SK-N-SH treated with all-trans-retinoic acid at 6 μM for 48 hours (cell line): ENCODE measurements around the gene SFR1.

ENCODE experiments used
- ARNTL ChIP-seq: fragments of 450-650 bp; formaldehyde crosslinking; IDR thresholded peaks from 2 replicates; pipeline ENCODE4 v1.5.0; 2020; ENCODE audit warnings: low read depth, mild to moderate bottlenecking, moderate library complexity, borderline replicate concordance
- ESRRG ChIP-seq: fragments of 250-450 bp; sonication (Bioruptor Pico); IDR thresholded peaks from 2 replicates; pipeline ENCODE4 v1.6.1; 2021; ENCODE audit warnings: mild to moderate bottlenecking
- GLIS3 ChIP-seq: fragments of 250-450 bp; sonication (Bioruptor Pico); IDR thresholded peaks from 2 replicates; pipeline ENCODE4 v1.5.0; 2020; ENCODE audit warnings: mild to moderate bottlenecking, moderate library complexity
- RARB ChIP-seq: fragments of 250-450 bp; sonication (Bioruptor Pico); IDR thresholded peaks from 2 replicates; pipeline ENCODE4 v1.8.0; 2021; ENCODE audit warnings: mild to moderate bottlenecking, moderate library complexity
- TCF4 ChIP-seq: fragments of 250-450 bp; sonication (Bioruptor Pico); IDR thresholded peaks from 2 replicates; pipeline ENCODE4 v1.8.0; 2021; ENCODE audit warnings: mild to moderate bottlenecking, moderate library complexity, borderline replicate concordance
- ZFP3 ChIP-seq: fragments of 250-450 bp; sonication (Bioruptor Pico); IDR thresholded peaks from 2 replicates; pipeline ENCODE4 v1.5.0; 2020; ENCODE audit warnings: mild to moderate bottlenecking, moderate library complexity
- ZFP30 ChIP-seq: fragments of 450-650 bp; formaldehyde crosslinking; IDR thresholded peaks from 2 replicates; pipeline ENCODE4 v1.5.0; 2022; ENCODE audit warnings: mild to moderate bottlenecking, moderate library complexity
- ZNF565 ChIP-seq: fragments of 450-650 bp; formaldehyde crosslinking; conservative IDR thresholded peaks from 2 replicates; pipeline ENCODE4 v1.5.0; 2020; ENCODE audit warnings: low read depth, mild to moderate bottlenecking, moderate library complexity
- ZNF70 ChIP-seq: fragments of 450-650 bp; formaldehyde crosslinking; IDR thresholded peaks from 2 replicates; pipeline ENCODE4 v1.5.0; 2020; ENCODE audit warnings: mild to moderate bottlenecking, moderate library complexity
- TF ChIP-seq, protein P1 (sequence below): fragments of 250-450 bp; sonication (Bioruptor Pico); IDR thresholded peaks from 2 replicates; pipeline ENCODE4 v1.5.1; 2020; ENCODE audit warnings: low read depth, mild to moderate bottlenecking, moderate library complexity
- TF ChIP-seq, protein P2 (sequence below): fragments of 250-450 bp; sonication (Bioruptor Pico); IDR thresholded peaks from 2 replicates; pipeline ENCODE4 v1.5.0; 2020; ENCODE audit warnings: mild to moderate bottlenecking, moderate library complexity
- TF ChIP-seq, protein P3 (sequence below): fragments of 250-450 bp; sonication (Bioruptor Pico); IDR thresholded peaks from 2 replicates; pipeline ENCODE4 v1.8.0; 2020; ENCODE audit warnings: mild to moderate bottlenecking, moderate library complexity, borderline replicate concordance
- TF ChIP-seq, protein P4 (sequence below): fragments of 250-450 bp; sonication (Bioruptor Pico); IDR thresholded peaks from 2 replicates; pipeline ENCODE4 v1.8.0; 2021; ENCODE audit warnings: low read depth, mild to moderate bottlenecking, moderate library complexity, borderline replicate concordance

DNA sequence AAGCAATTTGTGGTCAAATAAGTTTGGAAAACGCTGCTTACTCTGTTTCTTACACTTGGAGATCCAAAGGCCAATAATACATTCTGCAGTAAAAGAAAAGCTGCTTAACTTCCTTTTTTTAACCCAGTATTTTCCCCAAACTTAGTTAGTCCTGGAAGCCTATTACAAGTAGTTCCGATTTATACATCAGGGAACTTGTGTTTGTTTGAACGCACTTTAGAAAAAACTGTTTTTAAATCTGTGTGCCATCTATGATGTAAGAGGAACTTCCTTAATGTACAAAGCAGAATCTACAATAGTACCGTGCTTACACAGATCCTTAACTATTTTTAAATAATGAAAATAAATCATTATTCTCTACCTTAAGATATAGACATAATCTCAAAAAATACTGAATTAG, 23.0 kb downstream of the SFR1 start:
- TF ChIP-seq, protein P1, sequence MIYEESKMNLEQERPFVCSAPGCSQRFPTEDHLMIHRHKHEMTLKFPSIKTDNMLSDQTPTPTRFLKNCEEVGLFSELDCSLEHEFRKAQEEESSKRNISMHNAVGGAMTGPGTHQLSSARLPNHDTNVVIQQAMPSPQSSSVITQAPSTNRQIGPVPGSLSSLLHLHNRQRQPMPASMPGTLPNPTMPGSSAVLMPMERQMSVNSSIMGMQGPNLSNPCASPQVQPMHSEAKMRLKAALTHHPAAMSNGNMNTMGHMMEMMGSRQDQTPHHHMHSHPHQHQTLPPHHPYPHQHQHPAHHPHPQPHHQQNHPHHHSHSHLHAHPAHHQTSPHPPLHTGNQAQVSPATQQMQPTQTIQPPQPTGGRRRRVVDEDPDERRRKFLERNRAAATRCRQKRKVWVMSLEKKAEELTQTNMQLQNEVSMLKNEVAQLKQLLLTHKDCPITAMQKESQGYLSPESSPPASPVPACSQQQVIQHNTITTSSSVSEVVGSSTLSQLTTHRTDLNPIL (CRISPR knock-in tag) = no peak
- TF ChIP-seq ZFP30 (CRISPR knock-in tag) (no peak), ZFP3 (CRISPR knock-in tag) (no peak), GLIS3 (CRISPR knock-in tag) (no peak), ZNF70 (CRISPR knock-in tag) (no peak), ARNTL (CRISPR knock-in tag) (no peak), ZNF565 (CRISPR knock-in tag) (no peak), RARB (no peak), TCF4 (CRISPR knock-in tag) (no peak), ESRRG (CRISPR knock-in tag) (no peak)
- TF ChIP-seq, protein P2, sequence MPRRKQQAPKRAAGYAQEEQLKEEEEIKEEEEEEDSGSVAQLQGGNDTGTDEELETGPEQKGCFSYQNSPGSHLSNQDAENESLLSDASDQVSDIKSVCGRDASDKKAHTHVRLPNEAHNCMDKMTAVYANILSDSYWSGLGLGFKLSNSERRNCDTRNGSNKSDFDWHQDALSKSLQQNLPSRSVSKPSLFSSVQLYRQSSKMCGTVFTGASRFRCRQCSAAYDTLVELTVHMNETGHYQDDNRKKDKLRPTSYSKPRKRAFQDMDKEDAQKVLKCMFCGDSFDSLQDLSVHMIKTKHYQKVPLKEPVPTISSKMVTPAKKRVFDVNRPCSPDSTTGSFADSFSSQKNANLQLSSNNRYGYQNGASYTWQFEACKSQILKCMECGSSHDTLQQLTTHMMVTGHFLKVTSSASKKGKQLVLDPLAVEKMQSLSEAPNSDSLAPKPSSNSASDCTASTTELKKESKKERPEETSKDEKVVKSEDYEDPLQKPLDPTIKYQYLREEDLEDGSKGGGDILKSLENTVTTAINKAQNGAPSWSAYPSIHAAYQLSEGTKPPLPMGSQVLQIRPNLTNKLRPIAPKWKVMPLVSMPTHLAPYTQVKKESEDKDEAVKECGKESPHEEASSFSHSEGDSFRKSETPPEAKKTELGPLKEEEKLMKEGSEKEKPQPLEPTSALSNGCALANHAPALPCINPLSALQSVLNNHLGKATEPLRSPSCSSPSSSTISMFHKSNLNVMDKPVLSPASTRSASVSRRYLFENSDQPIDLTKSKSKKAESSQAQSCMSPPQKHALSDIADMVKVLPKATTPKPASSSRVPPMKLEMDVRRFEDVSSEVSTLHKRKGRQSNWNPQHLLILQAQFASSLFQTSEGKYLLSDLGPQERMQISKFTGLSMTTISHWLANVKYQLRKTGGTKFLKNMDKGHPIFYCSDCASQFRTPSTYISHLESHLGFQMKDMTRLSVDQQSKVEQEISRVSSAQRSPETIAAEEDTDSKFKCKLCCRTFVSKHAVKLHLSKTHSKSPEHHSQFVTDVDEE (CRISPR knock-in tag) = no peak
- TF ChIP-seq, protein P3, sequence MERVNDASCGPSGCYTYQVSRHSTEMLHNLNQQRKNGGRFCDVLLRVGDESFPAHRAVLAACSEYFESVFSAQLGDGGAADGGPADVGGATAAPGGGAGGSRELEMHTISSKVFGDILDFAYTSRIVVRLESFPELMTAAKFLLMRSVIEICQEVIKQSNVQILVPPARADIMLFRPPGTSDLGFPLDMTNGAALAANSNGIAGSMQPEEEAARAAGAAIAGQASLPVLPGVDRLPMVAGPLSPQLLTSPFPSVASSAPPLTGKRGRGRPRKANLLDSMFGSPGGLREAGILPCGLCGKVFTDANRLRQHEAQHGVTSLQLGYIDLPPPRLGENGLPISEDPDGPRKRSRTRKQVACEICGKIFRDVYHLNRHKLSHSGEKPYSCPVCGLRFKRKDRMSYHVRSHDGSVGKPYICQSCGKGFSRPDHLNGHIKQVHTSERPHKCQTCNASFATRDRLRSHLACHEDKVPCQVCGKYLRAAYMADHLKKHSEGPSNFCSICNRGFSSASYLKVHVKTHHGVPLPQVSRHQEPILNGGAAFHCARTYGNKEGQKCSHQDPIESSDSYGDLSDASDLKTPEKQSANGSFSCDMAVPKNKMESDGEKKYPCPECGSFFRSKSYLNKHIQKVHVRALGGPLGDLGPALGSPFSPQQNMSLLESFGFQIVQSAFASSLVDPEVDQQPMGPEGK (CRISPR knock-in tag) = no peak
- TF ChIP-seq, protein P4, sequence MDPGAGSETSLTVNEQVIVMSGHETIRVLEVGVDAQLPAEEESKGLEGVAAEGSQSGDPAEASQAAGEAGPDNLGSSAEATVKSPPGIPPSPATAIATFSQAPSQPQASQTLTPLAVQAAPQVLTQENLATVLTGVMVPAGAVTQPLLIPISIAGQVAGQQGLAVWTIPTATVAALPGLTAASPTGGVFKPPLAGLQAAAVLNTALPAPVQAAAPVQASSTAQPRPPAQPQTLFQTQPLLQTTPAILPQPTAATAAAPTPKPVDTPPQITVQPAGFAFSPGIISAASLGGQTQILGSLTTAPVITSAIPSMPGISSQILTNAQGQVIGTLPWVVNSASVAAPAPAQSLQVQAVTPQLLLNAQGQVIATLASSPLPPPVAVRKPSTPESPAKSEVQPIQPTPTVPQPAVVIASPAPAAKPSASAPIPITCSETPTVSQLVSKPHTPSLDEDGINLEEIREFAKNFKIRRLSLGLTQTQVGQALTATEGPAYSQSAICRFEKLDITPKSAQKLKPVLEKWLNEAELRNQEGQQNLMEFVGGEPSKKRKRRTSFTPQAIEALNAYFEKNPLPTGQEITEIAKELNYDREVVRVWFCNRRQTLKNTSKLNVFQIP (CRISPR knock-in tag) = no peak
